LNCaP clone FGC (cell line): ENCODE data around the gene HTR2A.

ENCODE experiments used
- DNase-seq: peaks from one replicate; pipeline ENCODE4 v3.0.0-alpha.2; 2011; ENCODE audit warnings: low read depth
- H3K4me3 ChIP-seq: 2 replicates; pipeline ENCODE4 v1.5.1; 2011; ENCODE audit warnings: mild to moderate bottlenecking, low read depth, low read length, control low read depth
- TF ChIP-seq, protein P1 (sequence below): IDR thresholded peaks from 2 replicates; pipeline ENCODE4 v1.5.1; 2012; ENCODE audit warnings: mild to moderate bottlenecking; ENCODE audit not compliant: control insufficient read depth, insufficient read depth; ENCODE audit errors: extremely low read depth

HTR2A gene

DNA sequence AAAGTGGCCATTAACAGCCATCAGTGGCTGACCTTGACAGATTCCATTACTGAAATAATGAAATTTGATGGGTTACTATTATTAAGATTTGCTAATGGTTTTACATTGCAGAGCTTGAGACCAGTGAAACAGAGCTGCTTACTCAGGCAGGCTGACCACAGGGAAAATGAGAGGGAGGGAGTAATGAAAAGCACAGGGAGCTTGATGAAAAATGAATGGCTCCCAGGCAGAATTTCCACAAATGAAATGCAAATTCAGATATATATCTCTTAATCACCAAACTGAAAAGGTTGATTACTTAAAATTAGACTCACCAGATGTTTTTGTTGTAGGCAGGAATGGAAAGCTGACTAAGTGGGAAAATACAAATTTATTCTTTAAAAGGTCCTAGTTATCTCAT, 36.1 kb downstream of the HTR2A start:
- no peak for DNase-seq
- TF ChIP-seq, protein P1, sequence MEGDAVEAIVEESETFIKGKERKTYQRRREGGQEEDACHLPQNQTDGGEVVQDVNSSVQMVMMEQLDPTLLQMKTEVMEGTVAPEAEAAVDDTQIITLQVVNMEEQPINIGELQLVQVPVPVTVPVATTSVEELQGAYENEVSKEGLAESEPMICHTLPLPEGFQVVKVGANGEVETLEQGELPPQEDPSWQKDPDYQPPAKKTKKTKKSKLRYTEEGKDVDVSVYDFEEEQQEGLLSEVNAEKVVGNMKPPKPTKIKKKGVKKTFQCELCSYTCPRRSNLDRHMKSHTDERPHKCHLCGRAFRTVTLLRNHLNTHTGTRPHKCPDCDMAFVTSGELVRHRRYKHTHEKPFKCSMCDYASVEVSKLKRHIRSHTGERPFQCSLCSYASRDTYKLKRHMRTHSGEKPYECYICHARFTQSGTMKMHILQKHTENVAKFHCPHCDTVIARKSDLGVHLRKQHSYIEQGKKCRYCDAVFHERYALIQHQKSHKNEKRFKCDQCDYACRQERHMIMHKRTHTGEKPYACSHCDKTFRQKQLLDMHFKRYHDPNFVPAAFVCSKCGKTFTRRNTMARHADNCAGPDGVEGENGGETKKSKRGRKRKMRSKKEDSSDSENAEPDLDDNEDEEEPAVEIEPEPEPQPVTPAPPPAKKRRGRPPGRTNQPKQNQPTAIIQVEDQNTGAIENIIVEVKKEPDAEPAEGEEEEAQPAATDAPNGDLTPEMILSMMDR = no peak
- H3K4me3 ChIP-seq = no peak overlapping the region

DNA sequence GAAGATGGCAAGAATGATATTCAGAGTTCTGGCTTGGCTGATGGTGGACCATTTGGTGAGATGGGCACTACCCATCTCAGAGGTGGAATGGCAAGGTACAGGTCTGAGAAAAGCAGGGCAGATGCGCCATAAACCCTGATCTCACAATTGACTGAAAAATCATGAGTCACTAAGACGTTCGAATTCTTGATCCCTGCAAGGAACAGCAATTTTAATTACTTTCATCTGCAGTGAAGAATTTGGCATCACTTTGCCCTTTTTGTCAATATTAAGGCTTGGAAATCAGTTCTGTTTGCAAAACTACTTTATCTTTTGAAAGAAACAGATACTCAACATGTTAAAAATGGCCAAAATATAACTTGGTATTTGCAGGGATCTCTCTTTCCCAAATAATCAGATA, 38.1 kb downstream of the HTR2A start:
- TF ChIP-seq, protein P1 = no peak
- no peak for DNase-seq
- H3K4me3 ChIP-seq = no peak overlapping the region

DNA sequence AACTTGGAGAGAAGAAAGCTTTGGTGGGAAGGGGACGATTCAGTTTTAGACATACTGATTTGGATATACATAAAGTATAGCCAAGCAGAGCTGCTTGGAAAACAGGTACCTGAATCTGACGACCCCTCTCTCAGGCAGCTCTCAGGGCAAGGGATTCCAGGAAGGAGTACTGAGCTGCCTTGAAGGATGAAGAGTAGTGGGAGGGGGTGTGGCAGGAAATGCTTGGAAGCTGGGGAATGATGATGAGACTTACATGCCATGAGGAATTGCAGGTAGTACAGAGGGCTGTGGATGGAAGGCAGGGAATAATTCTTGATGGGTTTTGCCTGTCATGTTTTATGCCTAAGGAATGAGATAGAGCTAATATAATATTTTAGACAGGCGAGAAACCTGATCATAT, 38.7 kb downstream of the HTR2A start:
- no peak for DNase-seq
- TF ChIP-seq, protein P1 = no peak
- H3K4me3 ChIP-seq = no peak overlapping the region

DNA sequence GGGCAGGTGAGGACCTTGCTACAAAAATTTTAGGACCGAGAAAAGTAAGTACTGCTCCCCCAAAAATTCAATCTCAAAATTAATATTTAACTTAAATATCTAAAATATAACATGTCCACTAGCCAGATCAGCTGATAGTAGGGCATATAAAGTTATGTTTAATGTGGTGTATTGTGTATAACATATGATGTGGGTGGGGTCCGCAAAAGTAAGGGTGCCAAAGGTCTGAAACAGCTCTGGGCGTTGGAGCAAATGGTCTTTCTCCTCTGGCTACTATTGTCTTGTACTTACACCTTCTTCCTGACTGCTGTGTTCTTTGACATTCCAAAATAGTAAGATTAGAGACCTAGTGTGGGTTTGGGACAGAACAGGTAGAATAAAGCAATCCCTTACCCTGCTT, 41.2 kb downstream of the HTR2A start:
- DNase-seq = no peak
- H3K4me3 ChIP-seq = no peak overlapping the region
- TF ChIP-seq, protein P1 = no peak

DNA sequence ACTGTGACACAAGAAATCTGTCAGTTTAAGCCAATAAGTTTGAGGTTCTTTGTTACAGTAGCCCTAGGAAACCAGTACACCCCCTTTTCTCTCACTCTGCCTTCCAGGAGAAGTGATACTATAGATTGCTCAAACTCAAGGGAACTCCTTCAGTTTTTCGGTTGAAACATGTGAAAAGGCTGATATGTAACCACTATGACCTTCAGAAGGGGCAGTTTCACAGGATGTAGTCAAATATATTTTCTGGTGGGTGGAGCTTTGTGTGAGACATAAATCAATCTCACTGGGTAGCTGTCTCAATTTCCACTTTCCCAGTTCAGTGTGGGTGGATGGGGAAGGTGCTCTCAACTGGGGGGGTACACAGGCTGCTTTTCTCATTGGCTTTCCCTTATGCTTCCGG, 41.7 kb downstream of the HTR2A start:
- DNase-seq = no peak
- TF ChIP-seq, protein P1 = no peak
- no peak overlapping the region for H3K4me3 ChIP-seq

DNA sequence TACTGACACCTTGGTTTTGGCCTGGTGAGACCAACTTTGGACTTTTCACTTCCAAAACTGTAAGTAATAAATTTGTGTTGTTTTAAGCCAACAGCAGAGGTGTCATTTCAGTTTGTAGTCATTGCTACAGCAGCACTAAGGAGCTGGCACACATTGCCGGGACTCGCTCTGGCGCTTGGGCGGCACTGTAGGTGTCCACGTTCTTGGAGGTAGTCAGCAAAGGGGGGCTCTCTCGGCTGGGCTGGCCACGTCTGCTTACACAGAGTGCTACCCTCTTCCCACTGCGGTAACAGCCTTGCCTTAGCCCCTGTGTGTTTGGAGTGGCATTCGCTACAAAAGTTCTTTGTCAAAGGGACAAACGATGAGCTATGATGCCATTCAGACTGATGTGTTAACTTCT, 44.7 kb downstream of the HTR2A start:
- TF ChIP-seq, protein P1 = no peak
- H3K4me3 ChIP-seq = no peak overlapping the region
- DNase-seq = no peak

DNA sequence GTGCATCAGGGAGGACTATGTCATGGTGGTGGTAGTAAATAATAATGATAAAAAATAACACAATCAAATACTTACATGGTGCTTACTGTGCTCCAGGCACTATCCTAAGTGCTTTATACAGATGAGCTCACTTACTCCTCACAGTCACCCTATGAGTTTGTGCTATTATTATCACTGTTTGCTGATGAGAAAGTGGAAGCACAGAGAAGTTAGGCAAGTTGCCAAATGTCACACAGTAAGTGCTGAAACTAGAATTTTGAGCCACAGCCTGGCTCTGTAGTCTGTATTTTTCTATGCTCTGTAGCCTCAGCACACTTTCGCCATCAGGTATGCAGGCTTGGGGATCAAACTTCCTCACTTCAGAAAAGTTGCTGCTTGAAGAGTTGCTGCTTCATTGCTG, 46.6 kb downstream of the HTR2A start:
- TF ChIP-seq, protein P1 = no peak
- H3K4me3 ChIP-seq = no peak overlapping the region
- no peak for DNase-seq
